ENCODE measurements around the gene ERN1. TPM values are rescaled to one million over a fixed set of nuclear protein-coding genes. Genes with fewer than 3 reads are reported as not detected.

ERN1 gene
- total and polyA plus RNA-seq, 2 donors (not counting 3 experiments of a cell fraction or from before 2014, with no cell fraction given): 9.1 to 21.5 TPM

DNA sequence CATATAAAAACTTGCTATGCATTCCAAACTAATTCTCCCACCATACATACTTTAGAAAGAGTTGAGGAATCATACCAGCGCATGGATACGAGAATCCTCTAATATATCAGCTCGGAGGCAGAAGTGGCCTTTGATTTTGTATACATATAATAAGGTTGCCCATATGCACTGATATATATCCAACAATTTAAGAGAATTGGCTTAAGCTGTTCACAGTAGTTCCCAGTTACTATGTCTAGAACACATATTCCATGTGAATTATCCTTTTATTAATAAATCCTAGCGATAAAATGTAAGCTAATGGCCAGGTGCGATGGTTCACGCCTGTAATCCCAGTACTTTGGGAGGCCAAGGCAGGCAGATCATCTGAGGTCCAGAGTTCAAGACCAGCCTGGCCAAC is 19.3 kb upstream of the ERN1 start:
- no peaks in the 10 kb centered on the region for H3K27me3 ChIP-seq (ENCODE audit: control insufficient read depth in 2 of 2, insufficient read depth in 2 of 2, low read length in 2 of 2)
- no peaks in the 10 kb centered on the region for H3K9me1 ChIP-seq (replicated peaks; ENCODE audit: control insufficient read depth, extremely low read depth, insufficient read depth, low read length)
- peaks cover 31% of the 10 kb centered on the region for H3K4me1 ChIP-seq (ENCODE audit: control insufficient read depth, extremely low read depth, insufficient read depth, low read length)
- FAIRE-seq (no peak), DNase-seq (ENCODE audit: low read depth, low spot score) (no peak)
- no peak for TF ChIP-seq POLR2A (IDR thresholded peaks at IDR 0.05; ENCODE audit: low read depth, low read length)
- TF ChIP-seq, protein P1, sequence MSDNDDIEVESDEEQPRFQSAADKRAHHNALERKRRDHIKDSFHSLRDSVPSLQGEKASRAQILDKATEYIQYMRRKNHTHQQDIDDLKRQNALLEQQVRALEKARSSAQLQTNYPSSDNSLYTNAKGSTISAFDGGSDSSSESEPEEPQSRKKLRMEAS (IDR thresholded peaks at IDR 0.05; ENCODE audit: insufficient read depth, insufficient read length): no peak
- TF ChIP-seq GATA2 (IDR thresholded peaks at IDR 0.05; ENCODE audit: insufficient read depth, insufficient read length, low read depth, low read length): no peak
- no peak for TF ChIP-seq FOS (IDR thresholded peaks at IDR 0.05; ENCODE audit: borderline replicate concordance, insufficient read depth, low read length)
- no peak for TF ChIP-seq POLR2AphosphoS5 (IDR thresholded peaks at IDR 0.05; ENCODE audit: insufficient read depth, low read depth, low read length)
- no peak for TF ChIP-seq MYC (IDR thresholded peaks at IDR 0.05; ENCODE audit: low read depth, low read length)
- no peak for TF ChIP-seq EZH2 (IDR thresholded peaks at IDR 0.05; ENCODE audit: borderline replicate concordance, low read depth, low read length, severe bottlenecking)
- TF ChIP-seq JUN (IDR thresholded peaks at IDR 0.05; ENCODE audit: borderline replicate concordance, insufficient read depth, insufficient read length, low read depth): no peak
- TF ChIP-seq, protein P2, sequence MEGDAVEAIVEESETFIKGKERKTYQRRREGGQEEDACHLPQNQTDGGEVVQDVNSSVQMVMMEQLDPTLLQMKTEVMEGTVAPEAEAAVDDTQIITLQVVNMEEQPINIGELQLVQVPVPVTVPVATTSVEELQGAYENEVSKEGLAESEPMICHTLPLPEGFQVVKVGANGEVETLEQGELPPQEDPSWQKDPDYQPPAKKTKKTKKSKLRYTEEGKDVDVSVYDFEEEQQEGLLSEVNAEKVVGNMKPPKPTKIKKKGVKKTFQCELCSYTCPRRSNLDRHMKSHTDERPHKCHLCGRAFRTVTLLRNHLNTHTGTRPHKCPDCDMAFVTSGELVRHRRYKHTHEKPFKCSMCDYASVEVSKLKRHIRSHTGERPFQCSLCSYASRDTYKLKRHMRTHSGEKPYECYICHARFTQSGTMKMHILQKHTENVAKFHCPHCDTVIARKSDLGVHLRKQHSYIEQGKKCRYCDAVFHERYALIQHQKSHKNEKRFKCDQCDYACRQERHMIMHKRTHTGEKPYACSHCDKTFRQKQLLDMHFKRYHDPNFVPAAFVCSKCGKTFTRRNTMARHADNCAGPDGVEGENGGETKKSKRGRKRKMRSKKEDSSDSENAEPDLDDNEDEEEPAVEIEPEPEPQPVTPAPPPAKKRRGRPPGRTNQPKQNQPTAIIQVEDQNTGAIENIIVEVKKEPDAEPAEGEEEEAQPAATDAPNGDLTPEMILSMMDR (IDR thresholded peaks at IDR 0.05; ENCODE audit: extremely low read depth in 1 of 2, insufficient read depth in 1 of 2, low read depth in 1 of 2, low read length in 2 of 2): no peak
- no peak overlapping the region for H3K4me2 ChIP-seq (ENCODE audit: insufficient read depth, low read length)
- BruUV-seq (replicated peaks): no TSS peak
- peaks cover 2 to 9% of the 10 kb centered on the region in 2 experiments for H3K36me3 ChIP-seq (ENCODE audit: control insufficient read depth in 2 of 2, extremely low read depth in 1 of 2, insufficient read depth in 2 of 2, low read length in 2 of 2)
- no peaks in the 10 kb centered on the region for H3K9me3 ChIP-seq (replicated peaks; ENCODE audit: control insufficient read depth, insufficient read depth, low read length)
- peaks cover 13% of the 10 kb centered on the region for H3K79me2 ChIP-seq (ENCODE audit: control insufficient read depth, insufficient read depth, low read length)
- H3K4me3 ChIP-seq (replicated peaks in 1 of 3; ENCODE audit: insufficient read depth in 1 of 3, low read depth in 1 of 3, low read length in 3 of 3): no peak overlapping the region
- H4K20me1 ChIP-seq (replicated peaks; ENCODE audit: control insufficient read depth, extremely low read depth, insufficient read depth, low read length): no peaks in the 10 kb centered on the region
- intact Hi-C loops (cut with micrococcal nuclease): loop anchor here (5.0 kb wide), 2 partner anchors 243 to 268 kb away; partner anchors contain the start of gene PECAM1
- dilution Hi-C loops (cut with MboI; ENCODE audit: extremely low pct_ligation_motif_present, low sequenced_read_pairs): loop anchor here (25.0 kb wide), 1 partner anchor 112 kb away; no protein-coding TSS in a partner anchor
- no peak overlapping the region for H3K9ac ChIP-seq (replicated peaks; ENCODE audit: extremely low read depth, insufficient read depth, low read length)
- no peak overlapping the region for H2AFZ ChIP-seq (ENCODE audit: low read depth, low read length)
- CTCF ChIA-PET: interaction anchor here (1.1 to 4.3 kb wide), 6 partner anchors 16 to 179 kb away, joined by 3 to 36 read pairs (median 8); no protein-coding TSS in a partner anchor
- POLR2A ChIA-PET: interaction anchor here (1.3 to 1.4 kb wide), 3 partner anchors 19 to 143 kb away, joined by 3 to 4 read pairs (median 3); partner anchors contain the start of genes ERN1 and TEX2
- no peak overlapping the region for H3K27ac ChIP-seq (ENCODE audit: insufficient read depth, low read depth, low read length)
